ENCODE data around the gene PLEKHA7.

DNA sequence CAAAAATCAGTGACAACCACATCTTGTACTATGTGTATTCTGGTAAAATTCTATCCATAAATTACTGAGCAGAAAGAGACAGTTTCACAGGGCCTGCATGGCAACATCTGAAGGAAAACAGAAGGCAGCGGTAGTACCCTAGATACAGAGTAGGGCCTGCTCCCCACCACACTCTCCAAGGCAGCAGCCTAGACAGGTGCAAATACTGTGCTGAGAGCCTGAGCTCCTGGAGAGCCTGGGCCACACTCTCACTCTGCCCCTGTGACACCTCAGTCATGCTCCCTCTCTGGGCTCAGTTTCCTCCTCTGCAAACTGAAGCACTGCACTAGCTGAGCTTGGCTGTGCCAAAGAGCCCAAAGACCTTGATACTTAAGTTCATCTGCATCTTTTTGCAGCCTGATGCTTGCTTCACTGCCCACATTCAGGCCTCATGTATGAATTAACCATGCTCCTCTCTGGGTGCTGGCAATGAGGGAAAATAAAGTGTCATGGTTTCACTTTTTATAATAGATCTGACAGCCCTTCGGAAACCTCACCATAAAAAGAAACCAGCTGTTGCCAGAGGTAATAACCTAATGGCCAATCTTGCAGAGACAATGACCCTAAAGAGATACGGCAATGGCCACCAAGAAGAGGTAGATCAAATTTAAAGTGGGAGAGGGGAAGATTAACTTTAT is 104.7 kb downstream of the PLEKHA7 start:
- TF ChIP-seq, protein P1, sequence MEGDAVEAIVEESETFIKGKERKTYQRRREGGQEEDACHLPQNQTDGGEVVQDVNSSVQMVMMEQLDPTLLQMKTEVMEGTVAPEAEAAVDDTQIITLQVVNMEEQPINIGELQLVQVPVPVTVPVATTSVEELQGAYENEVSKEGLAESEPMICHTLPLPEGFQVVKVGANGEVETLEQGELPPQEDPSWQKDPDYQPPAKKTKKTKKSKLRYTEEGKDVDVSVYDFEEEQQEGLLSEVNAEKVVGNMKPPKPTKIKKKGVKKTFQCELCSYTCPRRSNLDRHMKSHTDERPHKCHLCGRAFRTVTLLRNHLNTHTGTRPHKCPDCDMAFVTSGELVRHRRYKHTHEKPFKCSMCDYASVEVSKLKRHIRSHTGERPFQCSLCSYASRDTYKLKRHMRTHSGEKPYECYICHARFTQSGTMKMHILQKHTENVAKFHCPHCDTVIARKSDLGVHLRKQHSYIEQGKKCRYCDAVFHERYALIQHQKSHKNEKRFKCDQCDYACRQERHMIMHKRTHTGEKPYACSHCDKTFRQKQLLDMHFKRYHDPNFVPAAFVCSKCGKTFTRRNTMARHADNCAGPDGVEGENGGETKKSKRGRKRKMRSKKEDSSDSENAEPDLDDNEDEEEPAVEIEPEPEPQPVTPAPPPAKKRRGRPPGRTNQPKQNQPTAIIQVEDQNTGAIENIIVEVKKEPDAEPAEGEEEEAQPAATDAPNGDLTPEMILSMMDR (IDR thresholded peaks at IDR 0.05 in 4 of 5, conservative IDR thresholded peaks at IDR 0.05 in 1 of 5): no peak
- TF ChIP-seq POLR2A (IDR thresholded peaks at IDR 0.05): no peak
